ENCODE data around the gene NMRK2.
"Not testable (repeated sequence)": the region's sequence is repeated elsewhere in the genome, so short reads cannot be mapped to it uniquely, and the experiment has no call there.

NMRK2 gene

GRCh38 chr19:3938300-3938950, 5.6 kb downstream of the NMRK2 start:
- DNase-seq, result not testable (repeated sequence)

- no peak for DNase-seq
Measured at GRCh38 chr19:3942790-3943409, 10.0 kb downstream of the NMRK2 start.

- no peak for DNase-seq
Measured at GRCh38 chr19:3944018-3944721, 11.3 kb downstream of the NMRK2 start.

GRCh38 chr19:3945838-3946237, 13.0 kb downstream of the NMRK2 start:
- no peak for DNase-seq

GRCh38 chr19:3947316-3947933, 14.6 kb downstream of the NMRK2 start:
- DNase-seq, result not testable (repeated sequence)

- DNase-seq, result no peak
Measured at GRCh38 chr19:3949294-3949693, 16.4 kb downstream of the NMRK2 start.

GRCh38 chr19:3949997-3950859, 17.4 kb downstream of the NMRK2 start:
- DNase-seq, result no peak

GRCh38 chr19:3950871-3951861, 18.3 kb downstream of the NMRK2 start:
- no peak for DNase-seq

GRCh38 chr19:3952755-3953276, 19.9 kb downstream of the NMRK2 start:
- not testable (repeated sequence) for DNase-seq

- no peak for DNase-seq
Measured at GRCh38 chr19:3954107-3954506, 21.2 kb downstream of the NMRK2 start.

- DNase-seq, result not testable (repeated sequence)
Measured at GRCh38 chr19:3955276-3955675, 22.4 kb downstream of the NMRK2 start.

- no peak for DNase-seq
Measured at GRCh38 chr19:3955688-3956087, 22.8 kb downstream of the NMRK2 start.

GRCh38 chr19:3958836-3959765, 26.2 kb downstream of the NMRK2 start:
- no peak for DNase-seq

- no peak for DNase-seq
Measured at GRCh38 chr19:3959766-3960131, 26.9 kb downstream of the NMRK2 start.

GRCh38 chr19:3961007-3961406, 28.1 kb downstream of the NMRK2 start:
- DNase-seq, result no peak

GRCh38 chr19:3963458-3964255, 30.8 kb downstream of the NMRK2 start:
- no peak for DNase-seq

- no peak for DNase-seq
Measured at GRCh38 chr19:3964256-3965194, 31.7 kb downstream of the NMRK2 start.
